PC-9 (cell line): ENCODE measurements around the gene ADAT2. TPM values are rescaled to one million over a fixed set of nuclear protein-coding genes. Genes with fewer than 3 reads are reported as not detected.

Source experiments
- BruUV-seq: library from RNA; stranded (reverse); fragments of 400-500 nt; replicated peaks from 2 replicates; lab custom pipeline; 2021; lab: Mats Ljungman, UMichigan
- CTCF ChIA-PET: fragments of 300-600 bp; sonication (Branson Sonifier 250); formaldehyde crosslinking; loops from one replicate; lab custom pipeline; 2022; ENCODE audit warnings: antibody characterized with exemption; lab: Charles Lee
- POLR2A ChIA-PET: fragments of 300-600 bp; sonication (Branson Sonifier 250); formaldehyde crosslinking; loops from one replicate; lab custom pipeline; 2022; ENCODE audit warnings: antibody characterized with exemption; ENCODE audit not compliant: unreplicated experiment; lab: Charles Lee
- DNase-seq, 2 experiments: peaks; one replicate each; pipeline versions ENCODE4 v3.0.0 to v3.0.0-alpha.2; 2015 to 2022; ENCODE audit warnings: mixed read lengths in 1 of 2
- H2AFZ ChIP-seq: fragments of 200-600 bp; sonication (generic); 2 replicates; pipeline ENCODE4 v1.8.1; 2017; ENCODE audit warnings: antibody characterized with exemption
- H3F3A ChIP-seq: fragments of 200-600 bp; sonication (generic); 2 replicates; pipeline ENCODE4 v1.8.1; 2017; ENCODE audit warnings: antibody characterized with exemption, mild to moderate bottlenecking, low read depth; ENCODE audit not compliant: insufficient read depth
- H3K27ac ChIP-seq: fragments of 200-600 bp; sonication (generic); 2 replicates; pipeline ENCODE4 v1.6.1; 2016; ENCODE audit warnings: mixed run types
- H3K27me3 ChIP-seq: fragments of 200-600 bp; sonication (generic); 2 replicates; pipeline ENCODE4 v1.6.1; 2016; ENCODE audit warnings: low read depth, mixed run types; ENCODE audit not compliant: insufficient read depth
- H3K36me3 ChIP-seq: fragments of 200-600 bp; sonication (generic); 2 replicates; pipeline ENCODE4 v1.6.1; 2016; ENCODE audit warnings: low read depth, mixed run types
- H3K4me1 ChIP-seq: fragments of 200-600 bp; sonication (generic); replicated peaks from 2 replicates; pipeline ENCODE4 v1.6.1; 2016; ENCODE audit warnings: mixed run types; ENCODE audit not compliant: insufficient read depth
- H3K4me2 ChIP-seq: fragments of 200-600 bp; sonication (generic); 2 replicates; pipeline ENCODE4 v1.6.1; 2017; ENCODE audit warnings: mixed run types
- H3K4me3 ChIP-seq: fragments of 200-600 bp; sonication (generic); 2 replicates; pipeline ENCODE4 v1.6.1; 2016; ENCODE audit warnings: mixed run types
- H3K79me2 ChIP-seq: fragments of 200-600 bp; sonication (generic); 2 replicates; pipeline ENCODE4 v1.6.1; 2017; ENCODE audit warnings: low read depth, mixed run types
- H3K9me2 ChIP-seq: fragments of 200-600 bp; sonication (generic); 2 replicates; pipeline ENCODE4 v1.8.1; 2017; ENCODE audit warnings: mild to moderate bottlenecking; ENCODE audit not compliant: insufficient read depth
- H3K9me3 ChIP-seq: fragments of 200-600 bp; sonication (generic); 2 replicates; pipeline ENCODE4 v1.8.1; 2016; ENCODE audit warnings: low read depth; ENCODE audit not compliant: insufficient read depth
- H4K20me1 ChIP-seq: fragments of 200-600 bp; sonication (generic); 2 replicates; pipeline ENCODE4 v1.8.1; 2017; ENCODE audit not compliant: insufficient read depth
- EZH2 ChIP-seq: fragments of 200-600 bp; sonication (generic); IDR thresholded peaks from 2 replicates; pipeline ENCODE4 v1.8.0; 2017; ENCODE audit warnings: antibody characterized with exemption, low read depth
- intact Hi-C: fragments of 100-400 bp; cut with micrococcal nuclease; formaldehyde crosslinking; loops from one replicate; pipeline ENCODE4 v1.10.0; 2022; ENCODE audit not compliant: unreplicated experiment
- total RNA-seq: library from RNA; stranded (reverse); gene quantifications from 2 replicates; pipeline ENCODE4 v1.2.3, GENCODE V29; 2021
- TF ChIP-seq, protein P1 (sequence below): fragments of 200-600 bp; sonication (generic); conservative IDR thresholded peaks from 2 replicates; pipeline ENCODE4 v1.6.1; 2017; ENCODE audit warnings: mixed run types, antibody characterized with exemption, mild to moderate bottlenecking, moderate library complexity

Gene ADAT2
- total RNA-seq, 1 experiment from 2014 or later: 5.5 TPM

DNA sequence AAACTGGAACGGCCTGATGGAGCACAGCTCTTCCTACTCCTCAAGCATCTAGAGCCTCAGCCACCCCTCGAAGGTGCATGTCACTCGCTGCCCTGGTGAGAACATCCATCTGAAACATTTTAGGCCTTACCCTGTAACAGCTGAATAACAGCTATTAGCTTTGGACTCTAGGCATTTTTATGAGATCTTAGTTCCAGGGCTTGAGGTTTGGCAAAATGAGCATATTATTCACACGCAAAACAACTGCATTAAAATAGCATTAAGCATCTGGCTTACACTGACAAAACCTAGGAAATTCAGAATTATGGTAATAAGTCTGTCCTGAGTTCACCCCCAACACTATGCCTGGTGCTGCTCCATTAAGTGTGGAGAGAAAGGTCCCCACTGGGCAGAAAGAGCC lies 56.1 kb downstream of the ADAT2 start:
- H3K9me3 ChIP-seq: no peaks in the 10 kb centered on the region
- no peaks in the 10 kb centered on the region for H4K20me1 ChIP-seq
- H3K4me2 ChIP-seq: no peak overlapping the region
- peaks cover 24% of the 10 kb centered on the region for H3F3A ChIP-seq
- no peak for DNase-seq
- no peaks in the 10 kb centered on the region for H3K36me3 ChIP-seq
- BruUV-seq: no TSS peak
- H3K79me2 ChIP-seq: no peaks in the 10 kb centered on the region
- H3K27me3 ChIP-seq: no peaks in the 10 kb centered on the region
- H2AFZ ChIP-seq: no peak overlapping the region
- CTCF ChIA-PET: no interaction called here
- TF ChIP-seq, protein P1, sequence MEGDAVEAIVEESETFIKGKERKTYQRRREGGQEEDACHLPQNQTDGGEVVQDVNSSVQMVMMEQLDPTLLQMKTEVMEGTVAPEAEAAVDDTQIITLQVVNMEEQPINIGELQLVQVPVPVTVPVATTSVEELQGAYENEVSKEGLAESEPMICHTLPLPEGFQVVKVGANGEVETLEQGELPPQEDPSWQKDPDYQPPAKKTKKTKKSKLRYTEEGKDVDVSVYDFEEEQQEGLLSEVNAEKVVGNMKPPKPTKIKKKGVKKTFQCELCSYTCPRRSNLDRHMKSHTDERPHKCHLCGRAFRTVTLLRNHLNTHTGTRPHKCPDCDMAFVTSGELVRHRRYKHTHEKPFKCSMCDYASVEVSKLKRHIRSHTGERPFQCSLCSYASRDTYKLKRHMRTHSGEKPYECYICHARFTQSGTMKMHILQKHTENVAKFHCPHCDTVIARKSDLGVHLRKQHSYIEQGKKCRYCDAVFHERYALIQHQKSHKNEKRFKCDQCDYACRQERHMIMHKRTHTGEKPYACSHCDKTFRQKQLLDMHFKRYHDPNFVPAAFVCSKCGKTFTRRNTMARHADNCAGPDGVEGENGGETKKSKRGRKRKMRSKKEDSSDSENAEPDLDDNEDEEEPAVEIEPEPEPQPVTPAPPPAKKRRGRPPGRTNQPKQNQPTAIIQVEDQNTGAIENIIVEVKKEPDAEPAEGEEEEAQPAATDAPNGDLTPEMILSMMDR: no peak
- no peak for TF ChIP-seq EZH2
- H3K27ac ChIP-seq: no peak overlapping the region
- intact Hi-C loops: no loop called here
- H3K4me3 ChIP-seq: no peak overlapping the region
- H3K4me1 ChIP-seq: peaks cover 41% of the 10 kb centered on the region
- POLR2A ChIA-PET: no interaction called here
- no peaks in the 10 kb centered on the region for H3K9me2 ChIP-seq

- H2AFZ ChIP-seq: no peak overlapping the region
- no peak for DNase-seq
- no TSS peak for BruUV-seq
Observed at GRCh38 chr6:143390278-143390677, 60.2 kb downstream of the ADAT2 start.

GRCh38 chr6:143385636-143386035 lies 64.9 kb downstream of the ADAT2 start:
- Histone ChIP-seq H3K4me3 (no peak overlapping the region), H2AFZ (no peak overlapping the region), H3K79me2 (no peaks in the 10 kb centered on the region), H3K9me2 (no peaks in the 10 kb centered on the region), H3F3A (no peaks in the 10 kb centered on the region), H3K4me2 (no peak overlapping the region), H3K27ac (no peak overlapping the region), H3K27me3 (no peaks in the 10 kb centered on the region), H4K20me1 (no peaks in the 10 kb centered on the region), H3K9me3 (no peaks in the 10 kb centered on the region), H3K36me3 (no peaks in the 10 kb centered on the region), H3K4me1 (no peaks in the 10 kb centered on the region)
- POLR2A ChIA-PET: no interaction called here
- intact Hi-C loops: no loop called here
- CTCF ChIA-PET: interaction anchor here (0.6 kb wide), 1 partner anchor 397 kb away, joined by 3 read pairs; no protein-coding TSS in a partner anchor
- no peak for DNase-seq
- TF ChIP-seq, protein P1: no peak
- TF ChIP-seq EZH2: no peak
- BruUV-seq: no TSS peak

More at GRCh38 chr6:143390278-143390677, 60.2 kb downstream of the ADAT2 start:
- no peaks in the 10 kb centered on the region for H3K36me3 ChIP-seq
- CTCF ChIA-PET: no interaction called here
- TF ChIP-seq, protein P1: no peak
- no peak for TF ChIP-seq EZH2
- H4K20me1 ChIP-seq: no peaks in the 10 kb centered on the region
- no peak overlapping the region for H3K4me3 ChIP-seq
- H3K27me3 ChIP-seq: no peaks in the 10 kb centered on the region
- H3K9me3 ChIP-seq: no peaks in the 10 kb centered on the region
- POLR2A ChIA-PET: no interaction called here
- no peaks in the 10 kb centered on the region for H3F3A ChIP-seq
- no peaks in the 10 kb centered on the region for H3K79me2 ChIP-seq
- peaks cover 2% of the 10 kb centered on the region; the same call in 1 of the 2 replicates for H3K4me1 ChIP-seq
- intact Hi-C loops: no loop called here
- no peaks in the 10 kb centered on the region for H3K9me2 ChIP-seq
- no peak overlapping the region for H3K27ac ChIP-seq
- no peak overlapping the region for H3K4me2 ChIP-seq
